GM21786 (cell line): ENCODE measurements around the gene SLC25A38.

Experiments
- ATAC-seq: cut with Tn5 transposase; IDR thresholded peaks from one replicate; pipeline ENCODE4 v1.9.1; 2021; ENCODE audit not compliant: unreplicated experiment

Gene SLC25A38

DNA sequence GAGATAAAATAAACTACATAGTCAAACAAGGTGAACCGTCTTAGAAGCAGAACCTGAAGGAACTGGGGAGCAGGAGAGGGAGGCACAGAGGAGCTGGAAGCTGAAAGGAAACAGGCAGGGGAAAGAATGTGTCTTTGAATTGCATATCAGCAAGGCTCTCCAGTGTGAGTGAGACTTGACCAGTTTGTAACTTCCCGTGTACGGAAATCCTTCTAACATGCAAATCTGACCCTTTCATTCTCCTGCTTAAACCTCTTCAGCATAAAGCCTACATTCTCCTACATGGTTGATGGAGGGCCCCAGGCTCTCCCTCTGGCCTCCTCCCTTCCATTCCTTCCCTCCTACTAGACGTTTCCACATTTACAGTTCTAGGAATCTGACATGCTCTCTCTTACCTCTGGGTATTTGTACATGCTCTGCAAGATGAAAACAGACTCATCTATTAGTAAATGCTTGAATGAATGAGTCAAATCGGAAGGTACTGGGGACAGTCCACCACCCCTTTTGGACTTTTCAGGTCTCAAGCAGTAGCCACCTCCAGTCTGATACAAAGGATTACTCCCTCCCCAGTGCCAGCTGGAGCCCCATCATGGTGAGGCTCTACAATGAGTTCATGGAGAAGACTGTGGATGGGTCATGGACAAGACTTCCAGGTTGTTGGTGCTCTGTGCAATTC lies 6.1 kb upstream of the SLC25A38 start:
- no peak for ATAC-seq

DNA sequence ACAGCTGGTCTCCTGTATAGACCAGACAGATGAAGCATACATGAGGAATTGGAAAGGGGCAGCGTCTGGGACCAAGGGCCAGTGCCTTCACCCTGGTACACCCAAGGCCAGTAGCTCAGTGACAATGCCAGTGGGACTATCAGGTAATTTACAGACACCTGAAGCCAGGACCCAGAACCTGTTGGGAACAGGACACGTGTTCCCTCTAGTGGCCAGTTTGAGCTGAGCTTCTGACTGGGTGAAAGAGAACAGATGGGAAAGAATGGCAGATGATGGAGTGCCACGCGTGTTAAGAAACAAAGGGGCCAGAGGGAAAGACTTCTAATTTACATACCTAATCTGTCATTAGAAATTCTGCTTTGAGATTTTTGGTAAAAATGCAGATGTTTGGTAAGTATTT lies 5.1 kb upstream of the SLC25A38 start:
- peak; percentile 77 for ATAC-seq

DNA sequence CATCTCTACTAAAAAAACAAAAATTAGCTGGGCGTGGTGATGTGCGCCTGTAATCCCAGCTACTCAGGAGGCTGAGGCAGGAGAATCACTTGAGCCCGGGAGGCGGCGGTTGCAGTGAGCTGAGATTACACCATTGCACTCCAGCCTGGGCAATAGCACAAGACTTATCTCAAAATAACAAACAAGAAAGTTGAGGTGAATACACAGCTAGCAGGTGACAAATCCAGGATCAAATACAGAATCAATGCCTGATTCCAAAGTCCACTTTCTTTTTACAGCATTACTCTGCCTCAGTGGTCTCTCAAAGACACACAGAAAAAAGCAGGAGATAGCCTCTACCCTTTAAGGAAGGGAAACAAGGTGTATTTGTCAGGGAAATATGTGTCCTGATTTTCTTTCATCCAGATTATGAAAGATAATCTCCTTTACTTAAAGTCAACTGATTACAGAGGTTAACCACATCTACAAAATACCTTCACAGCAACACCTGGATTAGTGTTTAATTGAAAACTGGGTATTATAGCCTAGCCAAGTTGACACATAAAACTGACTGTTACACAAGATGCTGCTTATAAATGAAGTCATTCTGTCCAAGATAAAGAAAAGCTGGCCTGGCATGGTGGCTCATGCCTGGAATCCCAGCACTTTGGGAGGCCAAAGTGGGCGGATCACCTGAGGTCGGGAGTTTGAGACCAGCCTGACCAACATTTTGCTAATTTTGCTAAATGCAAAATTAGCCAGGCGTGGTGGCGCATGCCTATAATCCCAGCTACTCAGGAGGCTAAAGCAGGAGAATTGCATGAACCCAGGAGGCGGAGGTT lies 4.0 kb upstream of the SLC25A38 start:
- no peak for ATAC-seq

DNA sequence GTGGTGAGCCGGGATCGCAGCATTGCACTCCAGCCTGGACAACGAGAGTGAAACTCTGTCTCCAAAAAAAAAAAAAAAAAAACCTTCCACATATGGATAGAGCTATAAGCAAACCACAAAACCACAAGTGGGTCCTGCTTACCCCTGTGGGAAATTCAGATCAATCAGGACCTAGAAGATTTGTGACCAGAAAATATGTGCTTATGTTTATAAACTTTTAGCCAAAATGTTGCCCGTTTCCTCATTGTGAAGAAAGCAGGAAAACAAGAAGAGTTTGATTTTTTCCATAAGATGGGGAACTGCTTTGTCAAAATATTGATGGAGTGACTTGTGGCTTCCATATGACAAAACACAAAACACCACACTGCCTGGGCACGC lies 3.4 kb upstream of the SLC25A38 start:
- no peak for ATAC-seq

- no peak for ATAC-seq
Observed at GRCh38 chr3:39381432-39381831, 1.7 kb upstream of the SLC25A38 start.

DNA sequence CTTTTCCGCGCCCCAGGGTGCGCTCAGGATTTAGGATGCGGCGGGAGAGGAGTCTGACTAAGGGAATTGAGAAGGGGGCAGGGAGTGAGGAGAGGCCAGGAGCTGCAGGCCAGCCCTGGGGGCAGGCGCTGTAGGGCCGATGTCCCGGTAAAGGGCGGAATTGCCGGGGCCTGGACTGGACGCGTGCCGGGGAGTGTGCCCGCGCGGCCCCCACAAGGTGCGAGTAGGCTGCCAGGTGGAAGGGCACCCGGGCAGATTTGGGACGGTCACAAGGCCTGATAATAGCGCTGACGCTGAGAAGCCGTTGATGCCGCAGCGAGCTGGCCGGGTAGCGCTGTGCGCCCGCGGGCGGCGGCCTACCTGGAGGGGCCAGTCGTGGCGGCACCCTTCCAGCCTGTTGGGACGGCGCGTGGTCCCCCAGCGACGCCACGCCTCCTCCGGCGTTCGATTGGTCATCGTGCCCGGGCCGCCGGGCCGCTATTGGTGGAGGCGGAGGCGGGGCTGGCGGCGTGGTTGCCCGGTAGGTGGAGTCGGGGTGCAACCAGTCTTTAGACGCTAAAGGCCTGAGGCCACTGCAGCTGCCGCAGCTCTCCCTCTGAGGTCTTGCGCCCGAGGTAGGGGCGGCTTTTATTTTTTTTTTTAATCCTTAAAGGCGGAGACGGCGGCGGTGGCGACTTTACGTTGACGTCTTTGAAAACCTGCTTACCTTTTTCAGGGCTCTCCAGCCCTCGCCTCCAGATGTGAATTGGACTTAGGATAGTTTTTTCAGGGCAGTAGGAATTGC lies 903 bp downstream of the SLC25A38 start:
- peak; percentile 66 for ATAC-seq

DNA sequence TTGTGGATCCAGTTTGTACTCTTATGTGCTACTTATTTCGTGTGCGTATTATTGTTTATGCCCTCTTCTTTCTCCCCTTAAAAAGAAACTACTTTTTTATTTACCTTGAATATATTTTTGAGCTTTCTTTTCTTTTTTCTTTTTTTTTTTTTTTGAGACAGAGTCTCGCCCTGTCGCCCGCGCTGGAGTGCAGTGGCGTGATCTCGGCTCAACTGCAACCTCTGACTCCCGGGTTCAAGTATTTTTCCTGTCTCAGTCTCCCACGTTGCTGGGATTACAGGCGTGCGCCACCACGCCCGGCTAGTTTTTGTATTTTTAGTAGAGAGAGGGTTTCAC lies 1.5 kb downstream of the SLC25A38 start:
- ATAC-seq: no peak

GRCh38 chr3:39385456-39386090 lies 2.4 kb downstream of the SLC25A38 start:
- no peak for ATAC-seq

DNA sequence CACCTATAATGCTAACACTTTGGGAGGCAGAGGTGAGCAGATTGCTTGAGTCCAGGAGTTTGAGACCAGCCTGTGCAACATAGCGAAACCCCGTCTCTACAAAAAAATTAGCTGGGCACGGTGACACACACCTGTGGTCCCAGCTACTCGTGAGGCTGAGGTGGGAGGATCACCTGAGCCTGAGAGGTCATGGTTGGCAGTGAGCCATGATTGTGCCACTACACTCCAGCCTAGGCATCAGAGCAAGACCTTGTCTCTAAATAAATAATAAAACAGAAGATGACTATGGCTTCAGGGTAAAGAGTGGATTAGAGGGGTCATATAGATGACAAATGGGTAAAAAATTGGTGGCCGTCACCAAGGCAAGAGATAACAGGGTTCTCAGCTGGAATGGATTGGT lies 3.1 kb downstream of the SLC25A38 start:
- ATAC-seq: no peak

DNA sequence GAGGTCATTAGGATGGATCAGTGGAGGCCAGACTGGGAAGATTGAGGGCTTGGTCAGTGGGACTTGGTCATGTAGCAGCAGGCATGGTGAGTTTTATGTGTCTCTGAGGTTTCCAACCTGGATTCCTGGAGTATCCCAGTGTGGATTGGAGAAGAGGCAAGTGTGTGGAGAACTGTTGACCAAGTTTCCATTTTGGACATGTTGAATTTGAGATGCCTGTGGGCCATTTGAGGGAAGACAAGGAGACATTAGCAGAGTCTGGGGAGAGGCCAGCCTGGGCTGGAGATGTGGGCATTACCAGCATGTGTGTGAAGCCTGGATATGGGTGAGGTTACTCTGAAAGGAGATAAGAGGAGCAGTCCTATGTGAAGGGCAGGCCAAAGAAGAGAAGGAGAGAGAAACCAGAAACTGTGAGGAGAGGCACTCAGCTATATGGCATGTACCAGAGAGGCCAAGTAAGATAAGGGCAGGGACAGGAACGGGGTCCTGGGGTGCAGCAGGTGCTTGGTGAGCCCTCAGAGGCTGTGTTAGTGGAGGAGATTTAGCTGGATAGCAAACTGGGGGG lies 4.3 kb downstream of the SLC25A38 start:
- ATAC-seq: no peak

DNA sequence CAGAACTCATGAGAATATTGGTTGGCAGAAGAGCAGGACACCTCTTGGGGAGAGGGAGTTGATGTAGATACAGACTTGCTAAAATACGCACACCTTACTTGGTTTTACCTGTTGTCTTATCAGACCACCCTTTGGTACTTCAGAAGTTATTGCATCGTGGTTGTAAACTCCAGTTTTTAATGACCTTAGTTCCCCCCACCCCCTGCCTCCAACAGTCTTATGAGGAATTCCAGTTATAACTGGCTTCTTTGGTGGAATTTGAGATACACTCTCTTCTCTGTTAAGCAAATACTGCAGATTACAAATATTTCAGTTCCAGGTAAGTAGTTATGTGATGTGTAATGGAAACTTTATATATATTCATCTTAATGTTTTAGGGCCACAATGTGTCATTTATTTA lies 5.0 kb downstream of the SLC25A38 start:
- ATAC-seq: no peak

- peak; percentile 80 for ATAC-seq
Observed at GRCh38 chr3:39388741-39389248, 5.6 kb downstream of the SLC25A38 start.

DNA sequence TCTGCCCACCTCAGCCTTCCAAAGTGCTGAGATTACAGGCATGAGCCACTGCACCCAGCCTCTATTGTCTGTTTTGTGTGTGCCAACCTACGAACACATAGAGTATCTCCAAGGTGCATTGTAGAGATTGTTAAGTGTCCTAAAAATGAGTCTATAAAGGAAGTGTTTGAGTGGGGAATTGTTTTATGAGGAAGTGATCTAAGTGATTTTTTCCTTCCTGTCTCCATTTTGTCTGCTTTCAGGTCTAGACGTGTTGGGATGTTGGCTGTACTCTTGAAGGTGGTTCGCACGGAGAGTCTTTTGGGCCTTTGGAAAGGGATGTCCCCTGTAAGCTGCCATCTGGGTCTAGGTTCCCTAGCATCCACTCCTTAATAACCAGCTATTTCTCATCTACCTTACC lies 7.0 kb downstream of the SLC25A38 start:
- ATAC-seq: no peak

- ATAC-seq: no peak
Observed at GRCh38 chr3:39396690-39397089, 13.5 kb downstream of the SLC25A38 start.

DNA sequence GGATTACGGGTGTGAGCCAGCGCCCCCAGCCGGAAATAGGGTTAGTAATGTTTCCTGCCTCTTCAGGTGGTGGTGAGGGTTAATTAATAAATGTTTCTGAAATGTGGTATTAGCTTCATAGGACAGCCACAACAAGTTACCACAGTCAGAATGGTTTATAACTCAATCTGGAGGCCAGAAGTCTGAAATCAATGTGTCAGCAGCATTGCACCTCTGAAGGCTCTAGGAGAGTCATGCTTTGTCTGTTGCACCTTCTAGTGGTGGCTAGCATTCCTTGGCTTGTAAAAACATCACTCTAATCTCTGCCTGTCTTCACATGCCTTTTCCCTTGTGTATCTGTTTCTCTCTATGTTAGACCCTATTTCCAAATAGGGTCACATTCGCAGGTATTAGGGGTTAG lies 15.5 kb downstream of the SLC25A38 start:
- ATAC-seq: no peak

DNA sequence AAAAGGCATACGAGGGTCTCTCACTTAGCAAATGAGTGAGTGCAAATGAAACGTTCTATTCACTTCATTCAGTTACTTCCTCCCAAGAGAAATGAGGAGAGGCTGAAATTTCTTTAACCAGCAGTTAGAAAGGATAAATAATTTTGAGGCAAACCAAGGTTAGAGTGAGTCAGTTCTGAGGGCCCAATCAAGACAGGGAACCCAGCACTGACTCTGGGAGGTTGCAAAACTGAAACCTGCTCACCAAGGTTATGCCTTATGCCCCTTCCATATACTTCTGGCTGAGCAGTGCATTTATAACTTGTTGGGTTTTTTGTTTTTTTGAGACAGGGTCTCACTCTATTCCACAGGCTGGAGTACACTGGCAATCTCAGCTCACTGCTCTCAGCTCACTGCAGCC lies 18.8 kb downstream of the SLC25A38 start:
- ATAC-seq: no peak

DNA sequence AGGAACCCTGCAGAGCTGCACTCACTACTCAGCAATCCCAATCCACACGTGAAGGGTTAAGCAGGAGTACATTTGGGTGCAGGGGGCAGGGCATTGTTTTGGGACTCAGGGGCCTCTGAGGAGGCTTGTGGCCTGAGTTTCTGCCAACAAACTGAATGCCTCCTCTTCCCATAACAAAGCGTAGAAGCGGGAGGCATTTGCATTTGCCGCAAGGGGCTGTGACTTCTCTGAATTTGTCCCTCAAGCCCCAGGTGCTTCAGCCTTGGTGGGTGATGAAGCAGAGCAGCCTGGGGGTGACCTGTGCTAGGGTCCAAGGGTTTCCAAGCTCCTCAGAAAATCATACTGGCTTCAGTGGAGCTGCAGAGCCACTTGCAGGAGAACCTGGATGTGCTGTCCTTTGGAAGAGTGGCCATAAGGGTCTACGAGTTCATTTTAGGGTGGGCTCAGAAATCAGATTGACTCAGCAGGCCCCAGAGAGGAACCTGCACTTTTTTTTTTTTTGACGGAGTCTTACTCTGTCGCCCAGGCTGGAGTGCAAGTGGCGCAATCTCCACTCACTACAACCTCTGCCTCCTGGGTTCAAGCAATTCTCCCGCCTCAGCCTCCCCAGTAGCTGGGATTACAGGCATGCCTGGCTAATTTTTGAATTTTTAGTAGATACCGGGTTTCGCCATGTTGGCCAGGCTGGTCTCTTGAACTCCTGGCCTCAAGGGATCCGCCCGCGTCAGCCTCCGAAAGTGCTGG lies 21.9 kb downstream of the SLC25A38 start:
- ATAC-seq: no peak

- no peak for ATAC-seq
Observed at GRCh38 chr3:39405687-39406367, 22.7 kb downstream of the SLC25A38 start.

DNA sequence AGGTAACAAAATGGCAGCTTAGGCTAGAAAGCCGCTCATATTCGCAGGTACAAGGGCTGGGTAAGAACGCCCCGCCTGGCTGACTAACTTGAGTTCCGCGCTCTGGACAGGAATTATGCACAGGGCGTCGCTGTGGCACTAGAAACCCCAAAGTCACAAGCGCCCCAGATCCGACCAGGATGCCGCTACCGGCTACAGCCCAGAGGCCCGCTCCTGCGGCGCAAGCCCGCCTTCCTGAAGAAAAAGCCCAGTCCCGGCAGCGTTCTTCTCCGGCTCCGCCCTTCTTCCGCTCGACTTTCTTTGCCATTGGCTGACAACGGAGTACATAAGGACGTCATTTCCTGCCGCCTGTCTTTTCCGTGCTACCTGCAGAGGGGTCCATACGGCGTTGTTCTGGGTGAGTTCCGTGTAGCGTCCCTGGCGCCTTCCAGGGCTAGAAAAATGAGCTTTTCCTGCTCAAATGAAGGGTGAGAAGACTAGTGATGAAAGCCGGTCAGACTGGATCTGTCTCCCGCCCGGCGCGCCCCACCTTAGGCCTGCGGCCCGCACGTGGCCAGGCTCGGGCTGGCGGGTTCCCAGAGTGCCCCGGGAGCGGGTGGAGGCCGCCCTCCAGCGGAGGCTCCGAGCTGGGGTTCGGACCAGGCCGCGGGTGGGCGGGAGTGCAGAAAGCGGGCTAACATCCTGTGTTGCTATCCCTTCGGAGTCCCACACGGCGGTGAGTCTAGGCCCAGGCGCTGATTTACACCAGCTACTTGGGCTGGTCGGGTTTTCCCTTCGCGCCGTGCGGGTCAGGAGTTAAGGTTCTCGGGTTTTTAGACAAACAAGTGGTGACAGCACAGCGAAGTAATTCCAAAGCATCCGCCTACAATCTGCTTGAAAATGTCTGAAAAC lies 23.4 kb downstream of the SLC25A38 start, which contains the start of gene RPSA:
RPSA (plus strand) TSS at position 353 of the 891 bp plus-strand sequence. CDS start 934 bp downstream, outside the sequence.
- peak; percentile 92 for ATAC-seq
